SW 1271 (cell line): ENCODE results near the gene PIWIL1.

Experiments
- DNase-seq, 2 experiments: peaks; one replicate each; lab custom pipeline; 2025; lab: John Stamatoyannopoulos, UW

PIWIL1 gene

DNA sequence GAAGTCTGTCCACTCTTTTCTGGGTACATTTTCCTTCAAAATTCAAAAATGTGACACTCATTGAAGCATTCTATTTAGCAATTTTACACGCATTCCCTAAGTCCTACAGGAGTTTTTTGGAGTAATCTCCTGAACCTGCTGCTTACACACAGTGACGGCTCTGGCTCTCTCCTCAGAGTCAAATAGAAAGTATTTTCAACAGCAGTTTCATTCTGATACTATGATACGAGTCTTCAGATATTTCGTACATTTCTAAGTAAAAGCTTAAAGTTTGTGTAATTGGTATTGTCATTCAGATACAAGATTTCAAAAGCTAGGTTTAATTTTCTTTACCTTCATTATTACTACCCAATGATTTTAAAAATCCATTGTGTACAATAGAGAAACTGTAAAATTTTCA lies 36.4 kb downstream of the PIWIL1 start:
- DNase-seq: no peak

GRCh38 chr12:130375296-130376287 lies 37.9 kb downstream of the PIWIL1 start:
- no peak for DNase-seq

DNA sequence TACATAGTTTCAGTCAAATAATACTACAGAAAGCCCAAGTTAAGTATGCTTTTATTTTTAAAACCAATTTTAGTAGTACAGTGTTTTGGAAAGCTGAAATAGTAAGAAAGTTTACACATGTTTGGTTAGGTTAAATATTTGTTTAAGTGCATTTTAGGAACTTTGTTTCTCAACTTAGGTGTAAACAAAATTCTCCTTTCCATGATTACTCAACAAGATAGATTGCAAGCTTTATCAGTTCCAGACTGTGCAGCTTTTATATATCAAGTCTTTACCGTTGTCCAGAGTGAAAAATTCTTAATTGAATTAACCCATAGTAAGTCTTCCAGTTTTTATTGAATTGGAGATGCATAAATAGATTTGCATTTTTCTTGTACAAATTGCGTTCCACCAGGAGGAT lies 45.1 kb downstream of the PIWIL1 start:
- DNase-seq: no peak

GRCh38 chr12:130384234-130384633 lies 46.5 kb downstream of the PIWIL1 start:
- no peak for DNase-seq

- DNase-seq: no peak
These were observed 47.5 kb downstream of the PIWIL1 start for GRCh38 chr12:130385193-130385592.

DNA sequence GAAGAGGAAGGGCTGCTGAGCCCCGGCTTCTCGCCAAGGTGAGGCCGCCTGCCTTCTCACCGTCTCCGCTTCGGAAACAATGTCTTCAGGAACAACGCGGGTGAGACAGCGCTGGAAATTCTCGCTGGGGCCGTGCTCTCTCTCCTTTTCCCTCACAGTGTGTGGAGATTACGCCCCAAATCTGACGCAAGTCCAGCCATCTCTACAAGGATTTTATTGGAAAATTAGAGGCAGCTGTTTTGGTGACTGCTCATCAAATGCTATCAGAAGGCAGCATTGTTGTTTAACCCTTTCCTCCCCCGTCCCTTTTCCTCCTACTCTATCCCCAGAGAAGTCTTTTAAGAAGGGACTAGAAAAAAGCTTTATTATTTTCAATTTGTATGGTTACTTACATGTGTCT lies 53.5 kb downstream of the PIWIL1 start:
- no peak for DNase-seq

DNA sequence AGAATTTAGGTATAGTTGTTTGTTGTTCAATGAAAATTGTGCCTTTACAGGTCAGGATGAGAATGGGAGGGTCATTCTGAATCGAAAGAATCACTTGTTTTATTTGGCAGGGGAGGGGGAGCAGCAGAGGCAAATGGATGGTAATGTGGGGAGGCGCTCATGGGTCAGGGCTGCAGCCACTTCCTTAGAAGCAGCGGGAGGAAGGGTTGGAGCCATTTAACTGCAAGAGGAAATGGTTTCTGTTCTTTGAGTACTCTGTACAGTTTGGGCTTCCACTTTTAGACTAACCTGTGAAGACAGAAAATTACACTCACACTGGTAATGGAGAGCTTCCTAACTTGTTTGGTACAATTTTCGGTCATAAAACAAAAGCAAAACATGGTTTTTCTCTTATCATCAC lies 57.2 kb downstream of the PIWIL1 start:
- DNase-seq: no peak

- no peak for DNase-seq
These were observed 59.0 kb downstream of the PIWIL1 start for GRCh38 chr12:130396667-130397066.

DNA sequence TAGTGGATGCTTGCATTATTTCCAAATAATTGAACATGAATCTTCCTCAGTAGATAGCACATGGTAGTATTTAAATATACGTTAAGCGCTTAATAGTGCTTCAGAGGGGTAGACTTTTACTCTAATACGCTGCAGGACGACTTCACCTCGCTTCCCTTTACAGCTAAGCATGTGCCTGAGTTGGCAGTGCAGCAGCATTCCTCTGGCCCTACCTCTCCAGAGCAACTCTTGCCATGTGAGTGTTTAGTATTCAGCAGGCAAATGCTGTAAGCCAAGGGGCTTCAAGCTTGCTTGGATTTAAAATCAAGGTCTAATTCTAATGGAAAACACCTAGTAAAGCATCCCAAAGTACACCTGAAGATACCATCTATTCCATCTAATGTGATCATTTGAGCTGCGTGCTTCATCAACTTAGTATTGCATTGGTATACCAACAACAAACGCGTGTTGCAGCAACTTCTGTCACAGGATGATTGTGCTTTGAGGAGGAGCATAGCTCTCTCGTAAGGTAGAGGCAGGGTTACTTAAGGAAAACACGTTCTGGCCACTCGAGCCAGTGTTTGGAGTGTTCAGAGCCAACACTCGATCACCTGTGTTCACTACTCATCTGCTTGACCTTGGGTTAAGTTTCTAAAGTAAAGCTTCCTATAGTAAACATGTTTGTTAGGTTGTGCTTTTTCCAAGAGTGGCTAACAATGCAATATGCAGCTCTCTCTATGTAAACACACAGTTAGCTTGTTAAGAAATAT lies 60.6 kb downstream of the PIWIL1 start:
- no peak for DNase-seq

- peak in 1 of 2 experiments; percentile 13 for DNase-seq
These were observed 64.0 kb downstream of the PIWIL1 start for GRCh38 chr12:130401703-130402102.

- no peak for DNase-seq
These were observed 67.6 kb downstream of the PIWIL1 start for GRCh38 chr12:130405332-130405731.

DNA sequence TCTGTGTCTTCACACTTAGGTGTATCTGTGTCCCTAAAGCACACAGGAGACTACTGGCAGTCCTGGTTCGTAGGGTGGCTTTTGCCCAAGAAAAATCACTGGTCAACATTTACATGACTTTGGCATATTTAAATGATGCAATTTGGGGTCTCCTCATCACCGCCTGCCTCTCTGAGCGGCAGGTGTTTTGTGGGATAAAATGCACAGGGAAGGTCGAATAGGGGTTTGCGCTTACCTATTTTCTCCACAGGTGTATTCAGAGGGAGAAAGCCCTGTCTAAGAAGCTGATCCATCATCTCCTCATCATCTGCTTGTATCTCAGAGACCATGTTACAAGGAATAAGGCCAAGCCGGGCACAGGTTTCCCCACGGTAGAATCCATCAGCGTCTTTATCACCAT lies 74.7 kb downstream of the PIWIL1 start:
- no peak for DNase-seq

- DNase-seq: no peak
These were observed 76.2 kb downstream of the PIWIL1 start for GRCh38 chr12:130413909-130414308.

- DNase-seq: no peak
These were observed 76.7 kb downstream of the PIWIL1 start for GRCh38 chr12:130414381-130414780.

GRCh38 chr12:130418251-130418650 lies 80.6 kb downstream of the PIWIL1 start:
- no peak for DNase-seq

DNA sequence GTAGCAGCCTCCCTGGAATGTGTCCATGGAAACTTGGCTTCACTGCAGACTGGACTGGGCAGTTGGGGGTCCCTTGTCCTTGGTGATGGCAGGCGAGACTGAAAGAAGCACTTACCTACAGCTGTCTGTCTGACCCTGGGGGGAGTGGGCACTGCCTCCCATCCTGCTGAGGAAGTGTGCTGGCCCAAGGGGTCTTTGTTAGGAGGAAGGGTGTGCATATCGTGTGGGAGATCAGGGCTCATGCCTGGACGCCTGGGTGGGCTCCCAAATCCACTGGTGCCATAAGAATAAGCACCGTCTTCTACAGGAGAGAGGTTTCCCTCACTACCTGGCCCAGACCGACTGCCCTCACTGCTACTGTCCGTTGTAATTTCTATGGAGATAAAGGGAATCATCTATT lies 81.4 kb downstream of the PIWIL1 start:
- no peak for DNase-seq

- DNase-seq: no peak
These were observed 82.4 kb downstream of the PIWIL1 start for GRCh38 chr12:130420071-130420470.

- no peak for DNase-seq
These were observed 84.2 kb downstream of the PIWIL1 start for GRCh38 chr12:130421896-130422295.
